Measurements from ENCODE around the gene OSBPL9.

- TF ChIP-seq CTCF (IDR thresholded peaks at IDR 0.05; ENCODE audit: low read length), result no peak
- no peak for TF ChIP-seq EZH2 (optimal IDR thresholded peaks at IDR 0.05; ENCODE audit: low read depth, low read length)
- TF ChIP-seq EZH2phosphoT487 (IDR thresholded peaks at IDR 0.05; ENCODE audit: low read length), result no peak
Measured at GRCh38 chr1:51709951-51710350, 93.1 kb downstream of the OSBPL9 start.

Data from MM.1S (cell line).